Fibroblast of villous mesenchyme (primary cell): ENCODE measurements around the gene STEAP4. TPM values are rescaled to one million over a fixed set of nuclear protein-coding genes. Genes with fewer than 3 reads are reported as not detected.
"Not testable (repeated sequence)": the region's sequence is repeated elsewhere in the genome, so short reads cannot be mapped to it uniquely, and the experiment has no call there.

Source experiments
- DNase-seq: peaks from one replicate; pipeline ENCODE4 v3.0.0-alpha.2; 2010; ENCODE audit warnings: low read depth
- H3K4me3 ChIP-seq: 2 replicates; pipeline ENCODE4 v1.5.1; 2011; ENCODE audit warnings: low read depth, mild to moderate bottlenecking, low read length
- CTCF ChIP-seq: IDR thresholded peaks from 2 replicates; pipeline ENCODE4 v1.5.1; 2012; ENCODE audit warnings: low read depth, mild to moderate bottlenecking, low read length; ENCODE audit not compliant: insufficient read depth
- total RNA-seq: library from RNA; depleted of rRNA; stranded (reverse); fragments of >200 nt; gene quantifications from 2 replicates; pipeline ENCODE4 v1.2.3, GENCODE V29; 2012

STEAP4 gene
- total RNA-seq, 1 donor = under 0.01 TPM

GRCh38 chr7:88267421-88267820, 39.3 kb downstream of the STEAP4 start:
- no peak for DNase-seq
- no peak overlapping the region for H3K4me3 ChIP-seq
- no peak for TF ChIP-seq CTCF

- DNase-seq, H3K4me3 ChIP-seq: not testable (repeated sequence)
Measured at GRCh38 chr7:88264987-88265386, 41.7 kb downstream of the STEAP4 start.

- H3K4me3 ChIP-seq = no peak overlapping the region
- TF ChIP-seq CTCF = no peak
- DNase-seq = no peak
Measured at GRCh38 chr7:88262562-88262961, 44.1 kb downstream of the STEAP4 start.

GRCh38 chr7:88260719-88261118, 46.0 kb downstream of the STEAP4 start:
- no peak for DNase-seq
- TF ChIP-seq CTCF = no peak
- H3K4me3 ChIP-seq = no peak overlapping the region

GRCh38 chr7:88259656-88260380, 46.9 kb downstream of the STEAP4 start:
- no peak for TF ChIP-seq CTCF
- H3K4me3 ChIP-seq = no peak overlapping the region
- no peak for DNase-seq

- not testable (repeated sequence) for H3K4me3 ChIP-seq
Measured at GRCh38 chr7:88258296-88258695, 48.4 kb downstream of the STEAP4 start.

GRCh38 chr7:88256906-88257305, 49.8 kb downstream of the STEAP4 start:
- no peak for TF ChIP-seq CTCF
- no peak for DNase-seq
- no peak overlapping the region for H3K4me3 ChIP-seq

More at GRCh38 chr7:88258296-88258695, 48.4 kb downstream of the STEAP4 start:
- DNase-seq = not testable (repeated sequence)

- H3K4me3 ChIP-seq = no peak overlapping the region
- TF ChIP-seq CTCF = no peak
- no peak for DNase-seq
Measured at GRCh38 chr7:88254721-88255424, 51.8 kb downstream of the STEAP4 start.
